ENCODE data around the gene FCER2. TPM values are rescaled to one million over a fixed set of nuclear protein-coding genes. Genes with fewer than 3 reads are reported as not detected.

FCER2 gene
- total and polyA plus RNA-seq, 3 donors from 2014 or later, result 0.79 to 1.1 (median 0.87) TPM

DNA sequence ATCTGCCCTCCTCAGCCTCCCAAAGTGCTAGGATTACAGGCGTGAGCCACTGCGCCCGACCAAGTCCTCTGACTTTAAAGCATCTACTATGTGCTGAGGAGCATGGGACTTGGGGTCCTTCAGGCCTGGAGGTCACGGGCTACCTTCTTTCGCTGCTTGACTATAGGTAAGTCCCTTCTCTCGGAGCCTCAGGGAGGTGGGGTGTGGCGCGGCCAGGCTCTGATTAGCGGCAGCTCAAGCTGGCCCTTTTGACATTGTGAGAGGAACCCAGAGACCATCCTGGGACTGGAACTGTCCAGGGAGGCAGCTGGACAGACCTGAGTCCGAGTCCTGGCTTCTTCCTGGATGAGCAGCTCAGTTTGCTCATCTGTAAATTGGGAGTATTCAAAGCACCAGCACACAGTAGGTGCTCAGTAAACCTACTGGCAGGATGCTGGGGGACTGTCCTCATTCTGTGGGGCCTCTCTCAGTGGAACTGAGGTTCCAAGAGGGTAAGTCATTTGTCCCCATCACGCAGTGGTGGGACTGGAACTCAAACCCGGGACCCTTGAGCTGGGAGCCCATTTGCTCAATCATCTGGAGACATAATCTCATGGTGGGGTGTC, 780 bp downstream of the FCER2 start:
- no peaks in the 10 kb centered on the region for H3K36me3 ChIP-seq (ENCODE audit: low read depth, missing control alignments)
- DNase-seq, result no peak
- no peaks in the 10 kb centered on the region for H3K27me3 ChIP-seq
- no peak overlapping the region for H3K27ac ChIP-seq
- TF ChIP-seq, protein P1, sequence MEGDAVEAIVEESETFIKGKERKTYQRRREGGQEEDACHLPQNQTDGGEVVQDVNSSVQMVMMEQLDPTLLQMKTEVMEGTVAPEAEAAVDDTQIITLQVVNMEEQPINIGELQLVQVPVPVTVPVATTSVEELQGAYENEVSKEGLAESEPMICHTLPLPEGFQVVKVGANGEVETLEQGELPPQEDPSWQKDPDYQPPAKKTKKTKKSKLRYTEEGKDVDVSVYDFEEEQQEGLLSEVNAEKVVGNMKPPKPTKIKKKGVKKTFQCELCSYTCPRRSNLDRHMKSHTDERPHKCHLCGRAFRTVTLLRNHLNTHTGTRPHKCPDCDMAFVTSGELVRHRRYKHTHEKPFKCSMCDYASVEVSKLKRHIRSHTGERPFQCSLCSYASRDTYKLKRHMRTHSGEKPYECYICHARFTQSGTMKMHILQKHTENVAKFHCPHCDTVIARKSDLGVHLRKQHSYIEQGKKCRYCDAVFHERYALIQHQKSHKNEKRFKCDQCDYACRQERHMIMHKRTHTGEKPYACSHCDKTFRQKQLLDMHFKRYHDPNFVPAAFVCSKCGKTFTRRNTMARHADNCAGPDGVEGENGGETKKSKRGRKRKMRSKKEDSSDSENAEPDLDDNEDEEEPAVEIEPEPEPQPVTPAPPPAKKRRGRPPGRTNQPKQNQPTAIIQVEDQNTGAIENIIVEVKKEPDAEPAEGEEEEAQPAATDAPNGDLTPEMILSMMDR (IDR thresholded peaks at IDR 0.05), result no peak
- no peak for TF ChIP-seq POLR2A (IDR thresholded peaks at IDR 0.05)
- H3K4me1 ChIP-seq, result no peaks in the 10 kb centered on the region
- H3K4me3 ChIP-seq, result no peak overlapping the region
- intact Hi-C loops (cut with DNase I; ENCODE audit: low total_unique reads), result no loop called here
- 86 to 90% methylated on average over 10 of the region's 12 CpGs for WGBS, 2 donors
- no peaks in the 10 kb centered on the region for H3K9me3 ChIP-seq

DNA sequence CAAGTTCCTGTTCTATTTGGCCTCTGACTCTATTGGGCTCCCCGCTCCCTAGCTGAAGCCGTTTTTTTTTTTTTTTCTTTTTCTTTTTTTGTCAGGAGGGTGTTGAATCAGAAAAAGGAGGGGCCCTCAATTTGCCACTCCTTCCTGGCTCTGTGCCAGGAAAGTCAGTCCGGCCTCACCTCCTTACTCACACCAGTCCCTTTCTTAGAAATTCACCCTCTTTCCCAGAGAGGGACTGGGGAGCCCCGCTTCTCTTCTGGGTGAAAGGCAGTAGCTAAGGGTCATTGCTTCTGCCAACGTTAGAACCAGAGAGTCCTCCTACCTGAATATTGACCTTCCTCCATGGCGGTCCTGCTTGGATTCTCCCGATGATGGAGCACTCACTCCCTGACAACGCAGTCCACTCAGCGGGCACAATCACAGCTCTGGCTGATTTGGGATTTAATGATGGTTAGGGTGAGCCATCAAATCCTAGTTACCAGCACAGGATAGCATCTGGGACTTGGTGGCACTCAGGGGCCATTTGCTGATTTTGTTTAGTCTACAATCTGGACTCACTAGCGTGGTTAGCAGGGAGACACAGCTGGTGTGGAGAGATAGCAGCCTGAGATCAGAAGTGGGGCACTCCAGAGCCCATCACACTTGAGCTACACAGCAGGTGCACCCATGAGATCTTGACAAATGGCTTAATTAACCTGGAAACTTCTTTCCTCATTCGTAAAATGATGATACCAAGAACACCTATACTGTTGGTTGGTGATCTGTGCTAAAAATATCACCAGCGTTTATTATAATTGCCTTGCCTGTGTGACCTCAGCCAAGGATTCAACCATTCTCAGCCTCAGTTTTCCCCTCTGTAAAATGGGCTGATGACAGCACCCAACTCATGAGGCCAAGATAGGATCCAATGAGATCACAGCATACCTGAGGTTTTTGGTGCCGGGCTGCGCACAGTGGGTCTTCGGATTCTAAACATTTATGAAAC, 2.2 kb downstream of the FCER2 start:
- H3K36me3 ChIP-seq (ENCODE audit: low read depth, missing control alignments), result no peaks in the 10 kb centered on the region
- 64 to 66% methylated on average over 12 to 15 of the region's 15 CpGs for WGBS, 2 donors
- no peak for TF ChIP-seq POLR2A (IDR thresholded peaks at IDR 0.05)
- TF ChIP-seq, protein P1 (IDR thresholded peaks at IDR 0.05), result no peak
- no peaks in the 10 kb centered on the region for H3K4me1 ChIP-seq
- H3K9me3 ChIP-seq, result no peaks in the 10 kb centered on the region
- intact Hi-C loops (cut with DNase I; ENCODE audit: low total_unique reads), result no loop called here
- H3K27me3 ChIP-seq, result no peaks in the 10 kb centered on the region
- no peak overlapping the region for H3K27ac ChIP-seq
- no peak for DNase-seq
- no peak overlapping the region for H3K4me3 ChIP-seq

DNA sequence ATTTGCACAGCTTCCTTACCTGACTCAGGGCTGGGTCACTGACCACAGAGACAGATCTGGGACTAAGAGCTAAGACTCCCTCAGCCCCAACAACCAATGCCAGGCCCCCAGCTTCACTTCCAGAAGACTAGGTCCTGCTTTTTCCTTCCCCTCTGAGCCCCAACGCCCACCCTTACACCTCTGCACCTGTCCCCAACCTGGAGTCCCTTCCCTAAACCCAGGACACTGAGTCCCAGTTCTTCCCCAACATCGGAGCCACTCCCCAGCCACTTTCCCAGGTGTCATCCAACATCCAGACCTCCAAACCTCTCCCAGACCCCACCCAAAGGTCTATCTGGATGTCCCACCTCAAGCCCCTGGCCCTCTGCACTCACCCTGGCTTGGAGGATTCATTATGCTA, 2.9 kb downstream of the FCER2 start:
- Histone ChIP-seq H3K4me3 (no peak overlapping the region), H3K27me3 (no peaks in the 10 kb centered on the region), H3K27ac (no peak overlapping the region), H3K4me1 (no peaks in the 10 kb centered on the region), H3K36me3 (ENCODE audit: low read depth, missing control alignments) (no peaks in the 10 kb centered on the region), H3K9me3 (no peaks in the 10 kb centered on the region)
- intact Hi-C loops (cut with DNase I; ENCODE audit: low total_unique reads), result no loop called here
- TF ChIP-seq POLR2A (IDR thresholded peaks at IDR 0.05), result no peak
- TF ChIP-seq, protein P1 (IDR thresholded peaks at IDR 0.05), result no peak
- no peak for DNase-seq
- 54 to 61% methylated on average over 2 of the region's 2 CpGs for WGBS, 2 donors

DNA sequence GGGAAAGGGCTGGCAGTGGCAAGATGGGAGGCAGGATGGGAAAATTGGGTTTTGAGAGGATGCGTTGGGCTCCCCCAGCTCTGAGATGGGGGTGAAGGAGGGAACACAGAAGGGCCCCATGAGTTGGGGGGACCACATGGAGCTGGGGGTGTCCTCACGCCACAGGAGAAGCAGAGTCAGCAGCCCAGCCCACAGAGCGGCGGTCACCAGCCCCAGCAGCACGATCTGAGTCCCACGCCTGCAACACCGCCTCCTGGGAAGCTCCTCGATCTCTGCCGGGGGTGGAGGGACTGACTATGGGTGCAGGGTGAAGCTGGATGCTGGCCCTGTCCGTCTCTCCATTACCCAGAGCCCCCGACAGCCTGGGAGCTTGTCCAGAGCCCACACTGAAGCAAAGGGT, 3.3 kb downstream of the FCER2 start:
- Histone ChIP-seq H3K36me3 (ENCODE audit: low read depth, missing control alignments) (no peaks in the 10 kb centered on the region), H3K27me3 (no peaks in the 10 kb centered on the region), H3K4me1 (no peaks in the 10 kb centered on the region), H3K27ac (no peak overlapping the region), H3K4me3 (no peak overlapping the region), H3K9me3 (no peaks in the 10 kb centered on the region)
- 40 to 62% methylated on average over 2 to 11 of the region's 11 CpGs for WGBS, 2 donors
- intact Hi-C loops (cut with DNase I; ENCODE audit: low total_unique reads), result no loop called here
- TF ChIP-seq, protein P1 (IDR thresholded peaks at IDR 0.05), result no peak
- TF ChIP-seq POLR2A (IDR thresholded peaks at IDR 0.05), result no peak
- no peak for DNase-seq
